GM19455 (cell line): Measurements from ENCODE around the gene LUZP2.

Experiments
- ATAC-seq: cut with Tn5 transposase; IDR thresholded peaks from one replicate; pipeline ENCODE4 v1.9.1; 2021; ENCODE audit not compliant: unreplicated experiment

LUZP2 gene

DNA sequence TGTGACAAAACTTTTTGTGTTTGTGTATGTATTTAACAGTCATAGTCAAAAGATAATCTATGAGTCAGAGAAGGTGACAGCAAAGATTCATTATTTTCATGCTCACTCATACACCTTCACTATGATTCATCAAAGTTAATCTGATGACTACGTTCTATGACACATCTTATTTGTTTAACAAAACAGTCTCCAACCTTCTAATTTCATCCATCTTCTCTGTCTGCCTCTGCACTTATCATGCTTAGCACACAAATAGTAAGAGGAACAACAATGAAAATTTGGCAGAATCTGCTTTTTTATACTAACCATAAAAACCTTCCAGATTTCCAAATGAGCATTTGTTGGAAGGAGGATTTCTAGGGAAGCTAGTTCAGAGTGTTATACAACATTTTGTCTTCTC lies 568.9 kb downstream of the LUZP2 start:
- ATAC-seq = no peak

DNA sequence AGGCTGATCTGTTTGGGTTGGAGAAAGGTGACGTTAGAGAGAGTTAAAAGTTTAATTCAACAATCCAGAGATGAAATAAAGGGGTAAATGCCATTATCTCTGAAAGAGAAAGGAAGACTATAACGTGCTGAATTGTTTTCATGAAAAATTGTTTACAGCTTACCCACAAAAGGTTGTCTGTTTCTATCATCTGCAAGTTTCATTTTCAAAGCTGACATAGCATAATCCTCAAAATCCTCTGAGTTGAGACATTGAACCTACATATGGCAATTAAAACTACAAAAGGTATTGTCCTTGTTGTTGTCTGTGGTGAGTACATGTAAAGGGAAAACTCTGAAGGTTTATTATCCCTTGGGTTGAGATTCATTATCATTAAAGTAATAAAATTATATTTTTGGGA lies 569.9 kb downstream of the LUZP2 start:
- ATAC-seq = no peak

DNA sequence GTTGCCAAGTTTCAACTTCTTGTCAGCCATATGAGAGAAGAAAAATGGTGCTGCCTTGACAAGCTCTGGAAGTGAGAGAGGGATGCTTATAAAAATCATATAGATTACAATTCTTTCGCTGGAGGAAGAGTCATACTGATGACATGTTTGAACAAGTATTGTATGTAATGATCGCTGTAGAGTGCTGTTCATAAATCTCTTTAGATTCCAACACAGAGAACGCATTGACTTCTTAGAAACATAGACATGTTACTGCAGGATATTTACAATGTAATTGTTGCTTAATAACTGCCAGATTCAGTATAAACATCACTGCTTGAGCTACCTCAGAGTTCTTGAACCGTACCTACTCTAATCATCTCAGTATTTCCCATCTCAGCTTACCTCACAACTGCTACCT lies 571.6 kb downstream of the LUZP2 start:
- ATAC-seq = no peak

DNA sequence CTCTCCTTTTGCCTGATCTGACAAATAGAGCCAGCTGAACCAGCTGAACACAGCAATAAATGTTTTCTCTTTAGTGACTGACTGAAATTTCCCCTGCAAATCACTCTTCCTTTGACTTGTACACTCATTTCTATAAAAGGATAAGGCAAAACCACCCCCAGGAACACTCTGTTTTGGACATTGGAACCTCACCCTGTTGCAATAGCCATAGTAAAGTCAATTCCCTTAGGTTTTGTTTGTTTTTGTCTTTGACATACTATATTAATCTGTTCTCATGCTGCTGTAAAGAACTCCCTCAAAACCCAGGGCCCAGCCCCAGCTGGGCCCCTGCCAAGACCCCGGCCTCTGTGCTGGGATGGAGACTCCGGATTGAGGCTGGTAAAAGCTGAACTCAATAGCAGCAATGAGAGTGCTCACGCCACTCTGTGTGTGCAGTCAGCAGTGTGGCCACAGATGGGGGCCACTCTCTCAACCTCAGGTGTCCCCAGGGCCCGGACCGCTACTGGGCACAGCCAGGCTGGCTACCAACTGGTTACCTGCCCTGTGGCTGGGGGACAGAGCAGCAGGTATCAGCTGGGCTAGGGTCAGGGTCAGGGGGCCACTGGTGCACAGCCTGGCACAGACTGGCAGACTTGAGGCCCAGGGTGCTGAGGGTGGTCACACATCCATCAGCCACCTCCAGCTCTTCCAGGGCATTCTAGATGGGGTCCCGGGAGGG lies 597.4 kb downstream of the LUZP2 start:
- no peak for ATAC-seq

DNA sequence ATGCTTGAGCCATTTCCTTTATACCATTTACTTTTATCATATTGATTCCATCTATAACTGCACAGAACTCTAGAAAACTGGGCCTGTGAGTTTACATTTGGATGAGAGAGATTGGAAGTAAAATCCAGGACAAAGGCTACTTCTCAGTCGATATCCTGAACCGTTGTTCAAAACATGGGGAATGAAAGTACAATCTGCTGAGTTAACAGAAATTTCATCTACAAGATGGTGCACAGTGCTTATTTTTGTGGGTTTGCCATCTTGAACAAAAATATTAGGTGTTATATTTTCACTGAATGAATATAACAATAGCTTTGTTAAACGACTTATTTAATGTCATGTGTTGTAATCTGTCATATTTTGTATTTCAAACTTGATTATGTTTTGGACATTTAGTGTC lies 622.6 kb downstream of the LUZP2 start:
- no peak for ATAC-seq
